ENCODE data around the gene BCL11A. TPM values are rescaled to one million over a fixed set of nuclear protein-coding genes. Genes with fewer than 3 reads are reported as not detected.

Gene BCL11A
- polyA plus RNA-seq, 2 of the 4 experiments (the other 2 are of a cell fraction): 0.12 to 0.13 TPM

DNA sequence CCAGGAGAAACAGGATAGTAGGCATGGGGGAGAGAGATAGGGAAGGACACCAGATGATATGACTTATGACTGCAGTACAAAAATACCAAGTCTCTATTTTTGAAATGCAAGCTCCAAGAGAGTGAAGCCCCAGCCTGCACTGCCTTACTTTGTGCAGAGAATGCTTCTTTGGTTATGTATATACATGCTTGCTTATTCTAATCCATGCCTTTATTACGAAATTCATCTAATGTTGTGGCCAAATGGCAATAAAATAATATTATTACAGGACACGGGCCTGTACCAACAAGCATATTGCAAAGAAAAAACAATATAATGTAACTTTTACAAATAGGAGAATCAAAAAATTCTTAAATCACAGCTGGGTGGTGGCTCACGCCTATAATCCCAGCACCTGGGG, 110.8 kb downstream of the BCL11A start:
- ATAC-seq (no peak), DNase-seq (ENCODE audit: low read depth in 1 of 2, low spot score in 1 of 2) (no peak), FAIRE-seq (no peak)
- Histone ChIP-seq H3K4me1 (no peaks in the 10 kb centered on the region), H3K27ac (no peak overlapping the region), H3K9me3 (no peaks in the 10 kb centered on the region), H3K4me3 (no peak overlapping the region), H3K4me2 (no peak overlapping the region)
- WGBS (ENCODE audit: missing lambda C conversion rate): 39% methylated on average over 3 of the region's 3 CpGs
- CTCF ChIA-PET: interaction anchor here (1.1 kb wide), 1 partner anchor 24 kb away, joined by 3 read pairs; no protein-coding TSS in a partner anchor
- POLR2A ChIA-PET: no interaction called here
- TF ChIP-seq EP300 (IDR thresholded peaks at IDR 0.05): no peak
- no peak for TF ChIP-seq ZFP36 (IDR thresholded peaks at IDR 0.05; ENCODE audit: borderline replicate concordance, partially characterized antibody)
- no peak for TF ChIP-seq CHD2 (IDR thresholded peaks at IDR 0.05; ENCODE audit: low read length, partially characterized antibody)
- TF ChIP-seq SMC3 (IDR thresholded peaks at IDR 0.05): no peak
- TF ChIP-seq HDAC2 (IDR thresholded peaks at IDR 0.05): no peak
- TF ChIP-seq CHD4 (IDR thresholded peaks at IDR 0.05; ENCODE audit: borderline replicate concordance): no peak
- TF ChIP-seq FOXS1 (CRISPR knock-in tag; IDR thresholded peaks at IDR 0.05): no peak
- TF ChIP-seq MAFK (IDR thresholded peaks at IDR 0.05; ENCODE audit: partially characterized antibody): no peak
- no peak for TF ChIP-seq RNF2 (IDR thresholded peaks at IDR 0.05; ENCODE audit: borderline replicate concordance, low read depth)
- no peak for TF ChIP-seq NR3C1 (IDR thresholded peaks at IDR 0.05)
- TF ChIP-seq, protein P1, sequence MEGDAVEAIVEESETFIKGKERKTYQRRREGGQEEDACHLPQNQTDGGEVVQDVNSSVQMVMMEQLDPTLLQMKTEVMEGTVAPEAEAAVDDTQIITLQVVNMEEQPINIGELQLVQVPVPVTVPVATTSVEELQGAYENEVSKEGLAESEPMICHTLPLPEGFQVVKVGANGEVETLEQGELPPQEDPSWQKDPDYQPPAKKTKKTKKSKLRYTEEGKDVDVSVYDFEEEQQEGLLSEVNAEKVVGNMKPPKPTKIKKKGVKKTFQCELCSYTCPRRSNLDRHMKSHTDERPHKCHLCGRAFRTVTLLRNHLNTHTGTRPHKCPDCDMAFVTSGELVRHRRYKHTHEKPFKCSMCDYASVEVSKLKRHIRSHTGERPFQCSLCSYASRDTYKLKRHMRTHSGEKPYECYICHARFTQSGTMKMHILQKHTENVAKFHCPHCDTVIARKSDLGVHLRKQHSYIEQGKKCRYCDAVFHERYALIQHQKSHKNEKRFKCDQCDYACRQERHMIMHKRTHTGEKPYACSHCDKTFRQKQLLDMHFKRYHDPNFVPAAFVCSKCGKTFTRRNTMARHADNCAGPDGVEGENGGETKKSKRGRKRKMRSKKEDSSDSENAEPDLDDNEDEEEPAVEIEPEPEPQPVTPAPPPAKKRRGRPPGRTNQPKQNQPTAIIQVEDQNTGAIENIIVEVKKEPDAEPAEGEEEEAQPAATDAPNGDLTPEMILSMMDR (IDR thresholded peaks at IDR 0.05): no peak

DNA sequence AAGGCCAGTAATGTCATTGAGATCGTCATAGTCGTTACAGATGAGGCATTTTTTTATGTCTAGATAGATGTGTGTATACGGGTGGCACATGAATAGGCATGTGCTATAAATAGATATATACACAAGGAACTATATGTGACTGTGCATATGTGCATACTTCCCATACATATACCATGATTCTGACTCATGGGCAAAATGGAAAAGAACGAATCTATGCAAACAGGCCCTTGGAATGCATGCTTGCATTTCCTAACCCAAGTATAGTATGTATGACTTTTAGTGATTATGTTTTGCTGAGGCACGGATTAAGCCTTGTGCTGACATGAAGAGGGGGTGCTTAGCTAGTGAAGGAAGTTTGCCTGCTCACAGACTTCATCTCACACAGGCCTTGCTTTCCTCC, 111.7 kb downstream of the BCL11A start:
- no peak overlapping the region for H3K4me2 ChIP-seq
- ChIA-PET POLR2A (no interaction called here), CTCF (no interaction called here)
- WGBS (ENCODE audit: missing lambda C conversion rate): 32% methylated on average over 5 of the region's 5 CpGs
- FAIRE-seq (no peak), DNase-seq (ENCODE audit: low read depth in 1 of 2, low spot score in 1 of 2) (no peak), ATAC-seq (no peak)
- H3K4me1 ChIP-seq: no peaks in the 10 kb centered on the region
- no peak overlapping the region for H3K27ac ChIP-seq
- no peaks in the 10 kb centered on the region for H3K9me3 ChIP-seq
- TF ChIP-seq, protein P2, sequence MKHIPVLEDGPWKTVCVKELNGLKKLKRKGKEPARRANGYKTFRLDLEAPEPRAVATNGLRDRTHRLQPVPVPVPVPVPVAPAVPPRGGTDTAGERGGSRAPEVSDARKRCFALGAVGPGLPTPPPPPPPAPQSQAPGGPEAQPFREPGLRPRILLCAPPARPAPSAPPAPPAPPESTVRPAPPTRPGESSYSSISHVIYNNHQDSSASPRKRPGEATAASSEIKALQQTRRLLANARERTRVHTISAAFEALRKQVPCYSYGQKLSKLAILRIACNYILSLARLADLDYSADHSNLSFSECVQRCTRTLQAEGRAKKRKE (CRISPR knock-in tag; IDR thresholded peaks at IDR 0.05; ENCODE audit: low read depth): no peak
- TF ChIP-seq SMC3 (IDR thresholded peaks at IDR 0.05) (no peak), RCOR1 (IDR thresholded peaks at IDR 0.05; ENCODE audit: low read depth, low read length) (no peak), EHF (CRISPR knock-in tag; IDR thresholded peaks at IDR 0.05) (no peak)
- no peak overlapping the region for H3K4me3 ChIP-seq

DNA sequence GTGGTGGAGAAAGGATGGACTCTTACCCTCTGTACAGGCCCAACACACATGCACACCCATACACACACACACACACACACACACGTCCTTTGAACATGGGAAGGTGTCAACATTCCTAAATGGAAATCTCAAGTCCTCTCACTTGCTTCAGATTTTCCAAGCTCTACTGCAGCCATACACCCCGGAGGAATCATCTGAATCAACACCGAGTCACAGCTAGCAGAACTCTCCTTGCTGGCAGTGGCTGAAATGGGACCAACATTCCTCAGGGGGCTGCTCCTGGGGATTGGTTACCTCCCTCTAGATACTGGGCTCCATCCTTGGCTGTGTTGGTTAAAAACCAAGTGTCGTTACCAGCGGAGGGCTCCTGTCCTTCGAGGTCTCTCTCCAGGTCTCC, 112.7 kb downstream of the BCL11A start:
- no peak overlapping the region for H3K4me2 ChIP-seq
- FAIRE-seq (no peak), ATAC-seq (no peak), DNase-seq (ENCODE audit: low read depth in 1 of 2, low spot score in 1 of 2) (no peak)
- WGBS (ENCODE audit: missing lambda C conversion rate): 34% methylated on average over 6 of the region's 6 CpGs
- H3K4me3 ChIP-seq: no peak overlapping the region
- no peaks in the 10 kb centered on the region for H3K9me3 ChIP-seq
- ChIA-PET POLR2A (no interaction called here), CTCF (no interaction called here)
- no peaks in the 10 kb centered on the region for H3K4me1 ChIP-seq
- no peak overlapping the region for H3K27ac ChIP-seq
- TF ChIP-seq FOXS1 (CRISPR knock-in tag; IDR thresholded peaks at IDR 0.05): no peak

DNA sequence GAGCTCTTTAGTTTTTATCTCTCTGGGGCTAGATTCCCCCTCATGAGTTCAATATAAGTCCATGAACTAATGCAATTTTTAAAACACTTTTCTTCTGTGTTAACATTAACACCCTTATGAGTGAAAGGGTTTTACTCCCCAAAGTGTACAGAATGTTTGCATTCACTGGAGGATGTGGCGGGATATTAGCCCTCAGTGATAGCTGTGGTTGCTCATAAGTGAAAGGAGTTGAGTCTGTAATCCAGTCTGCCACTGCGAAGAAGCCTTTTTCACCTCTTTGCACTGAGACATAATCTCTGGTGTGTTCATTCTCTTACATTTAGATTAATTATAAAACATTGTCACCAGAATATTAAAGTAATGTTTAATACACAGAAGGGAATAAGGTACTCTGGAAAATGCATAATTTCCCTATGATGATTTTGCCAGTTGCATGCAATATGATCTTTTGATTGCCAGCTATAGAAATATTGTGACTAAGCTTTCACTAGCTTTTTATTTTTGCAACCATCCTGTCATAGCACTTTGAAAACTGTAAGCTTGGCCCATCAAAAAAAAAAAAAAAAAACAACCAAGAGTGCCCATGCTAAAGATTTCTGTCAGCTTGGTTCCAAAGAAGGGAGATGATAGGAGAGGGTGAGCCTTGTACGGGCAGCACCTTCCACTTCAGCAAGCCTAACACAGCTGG, 113.2 kb downstream of the BCL11A start:
- POLR2A ChIA-PET: no interaction called here
- WGBS (ENCODE audit: missing lambda C conversion rate): 66% methylated on average over 3 of the region's 3 CpGs
- H3K4me2 ChIP-seq: no peak overlapping the region
- TF ChIP-seq, protein P2 (CRISPR knock-in tag; IDR thresholded peaks at IDR 0.05; ENCODE audit: low read depth): no peak
- TF ChIP-seq CEBPB (IDR thresholded peaks at IDR 0.05) (no peak), MYC (IDR thresholded peaks at IDR 0.05; ENCODE audit: borderline replicate concordance, low read length) (no peak), TFCP2L1 (CRISPR knock-in tag; IDR thresholded peaks at IDR 0.05) (no peak), CHD2 (IDR thresholded peaks at IDR 0.05; ENCODE audit: low read length, partially characterized antibody) (no peak), BHLHE40 (IDR thresholded peaks at IDR 0.05; ENCODE audit: low read depth, low read length) (no peak), JUN (IDR thresholded peaks at IDR 0.05) (no peak), ZSCAN20 (CRISPR knock-in tag; IDR thresholded peaks at IDR 0.05) (no peak), SREBF2 (IDR thresholded peaks at IDR 0.05) (no peak), EP300 (IDR thresholded peaks at IDR 0.05) (no peak), EHF (CRISPR knock-in tag; IDR thresholded peaks at IDR 0.05) (no peak), MAFK (IDR thresholded peaks at IDR 0.05; ENCODE audit: partially characterized antibody) (no peak)
- TF ChIP-seq, protein P3, sequence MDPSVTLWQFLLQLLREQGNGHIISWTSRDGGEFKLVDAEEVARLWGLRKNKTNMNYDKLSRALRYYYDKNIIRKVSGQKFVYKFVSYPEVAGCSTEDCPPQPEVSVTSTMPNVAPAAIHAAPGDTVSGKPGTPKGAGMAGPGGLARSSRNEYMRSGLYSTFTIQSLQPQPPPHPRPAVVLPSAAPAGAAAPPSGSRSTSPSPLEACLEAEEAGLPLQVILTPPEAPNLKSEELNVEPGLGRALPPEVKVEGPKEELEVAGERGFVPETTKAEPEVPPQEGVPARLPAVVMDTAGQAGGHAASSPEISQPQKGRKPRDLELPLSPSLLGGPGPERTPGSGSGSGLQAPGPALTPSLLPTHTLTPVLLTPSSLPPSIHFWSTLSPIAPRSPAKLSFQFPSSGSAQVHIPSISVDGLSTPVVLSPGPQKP (IDR thresholded peaks at IDR 0.05; ENCODE audit: low read depth, low read length): no peak
- TF ChIP-seq, protein P1 (IDR thresholded peaks at IDR 0.05): no peak
- TF ChIP-seq, protein P4, sequence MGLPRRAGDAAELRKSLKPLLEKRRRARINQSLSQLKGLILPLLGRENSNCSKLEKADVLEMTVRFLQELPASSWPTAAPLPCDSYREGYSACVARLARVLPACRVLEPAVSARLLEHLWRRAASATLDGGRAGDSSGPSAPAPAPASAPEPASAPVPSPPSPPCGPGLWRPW (IDR thresholded peaks at IDR 0.05): no peak

More for the DNA sequence above, 113.2 kb downstream of the BCL11A start:
- DNase-seq (ENCODE audit: low read depth in 1 of 2, low spot score in 1 of 2) (no peak), FAIRE-seq (no peak), ATAC-seq (no peak)
- no peak overlapping the region for H3K27ac ChIP-seq
- no peak overlapping the region for H3K4me3 ChIP-seq
- no peaks in the 10 kb centered on the region for H3K4me1 ChIP-seq
- CTCF ChIA-PET: no interaction called here
- no peaks in the 10 kb centered on the region for H3K9me3 ChIP-seq
